Breast epithelium (tissue), 3 donors: ENCODE measurements around the gene CLN3.

Experiments
- POLR2A ChIP-seq: fragments of 450-650 bp; IDR thresholded peaks from one replicate; pipeline ENCODE4 v1.6.1; 2016; ENCODE audit warnings: antibody characterized with exemption, mild to moderate bottlenecking, moderate library complexity
- POLR2AphosphoS5 ChIP-seq, 3 donors: sonication (generic); formaldehyde crosslinking; IDR thresholded peaks; one replicate each; pipeline ENCODE4 v1.6.1; 2017; ENCODE audit warnings: antibody characterized with exemption in 3 of 3
- TF ChIP-seq, protein P1 (sequence below), 3 donors: fragments of 450-650 bp; IDR thresholded peaks; one replicate each; pipeline ENCODE4 v1.5.1; 2016 to 2017; ENCODE audit warnings: antibody characterized with exemption in 3 of 3, mild to moderate bottlenecking in 3 of 3, moderate library complexity in 3 of 3

DNA sequence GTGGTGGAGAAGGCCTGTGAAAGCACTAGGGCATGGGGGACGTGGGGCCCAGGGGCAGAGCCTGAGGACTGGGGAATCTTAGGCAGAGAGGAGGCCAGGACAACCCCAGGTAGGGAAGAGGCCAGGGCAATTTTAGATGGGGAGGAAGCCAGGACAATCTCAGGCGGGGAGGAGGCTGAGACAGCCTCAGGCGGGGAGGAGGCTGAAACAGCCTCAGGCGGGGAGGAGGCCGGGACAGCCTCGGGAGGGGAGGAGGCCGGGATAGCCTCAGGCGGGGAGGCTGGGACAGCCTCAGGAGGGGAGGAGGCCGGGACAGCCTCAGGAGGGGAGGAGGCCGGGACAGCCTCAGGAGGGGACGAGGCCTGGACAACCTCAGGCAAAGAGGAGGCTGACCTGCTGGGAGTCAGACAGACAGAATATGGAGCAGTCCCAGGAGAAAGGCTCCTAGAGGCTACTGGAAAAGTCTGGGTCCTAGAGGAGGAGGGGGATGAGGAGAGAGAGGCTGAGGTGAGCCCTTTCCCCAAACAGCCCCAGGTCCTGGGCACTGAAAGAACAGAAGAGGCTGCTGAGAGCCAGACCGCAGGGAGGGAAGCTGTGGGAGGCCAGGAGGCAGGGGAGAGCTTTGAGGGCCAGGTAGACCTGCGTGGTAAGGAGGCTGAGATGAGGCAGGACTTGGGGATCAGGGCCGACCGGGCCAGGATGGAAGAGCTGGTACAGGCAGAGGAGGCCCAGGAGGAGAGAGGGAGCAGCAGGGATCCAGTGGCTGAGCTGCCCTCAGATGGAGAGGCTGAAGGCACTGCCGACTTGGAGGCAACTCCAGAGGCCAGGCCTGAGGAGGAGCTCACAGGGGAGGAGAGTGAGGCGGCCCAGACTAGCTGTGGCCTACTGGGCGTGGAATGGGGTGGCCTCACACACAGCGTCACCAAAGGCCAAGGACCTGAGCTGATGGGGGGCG lies 4.2 kb upstream of the CLN3 start:
- TF ChIP-seq, protein P1, sequence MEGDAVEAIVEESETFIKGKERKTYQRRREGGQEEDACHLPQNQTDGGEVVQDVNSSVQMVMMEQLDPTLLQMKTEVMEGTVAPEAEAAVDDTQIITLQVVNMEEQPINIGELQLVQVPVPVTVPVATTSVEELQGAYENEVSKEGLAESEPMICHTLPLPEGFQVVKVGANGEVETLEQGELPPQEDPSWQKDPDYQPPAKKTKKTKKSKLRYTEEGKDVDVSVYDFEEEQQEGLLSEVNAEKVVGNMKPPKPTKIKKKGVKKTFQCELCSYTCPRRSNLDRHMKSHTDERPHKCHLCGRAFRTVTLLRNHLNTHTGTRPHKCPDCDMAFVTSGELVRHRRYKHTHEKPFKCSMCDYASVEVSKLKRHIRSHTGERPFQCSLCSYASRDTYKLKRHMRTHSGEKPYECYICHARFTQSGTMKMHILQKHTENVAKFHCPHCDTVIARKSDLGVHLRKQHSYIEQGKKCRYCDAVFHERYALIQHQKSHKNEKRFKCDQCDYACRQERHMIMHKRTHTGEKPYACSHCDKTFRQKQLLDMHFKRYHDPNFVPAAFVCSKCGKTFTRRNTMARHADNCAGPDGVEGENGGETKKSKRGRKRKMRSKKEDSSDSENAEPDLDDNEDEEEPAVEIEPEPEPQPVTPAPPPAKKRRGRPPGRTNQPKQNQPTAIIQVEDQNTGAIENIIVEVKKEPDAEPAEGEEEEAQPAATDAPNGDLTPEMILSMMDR (IDR thresholded peaks at IDR 0.05): no peak
- TF ChIP-seq POLR2AphosphoS5 (IDR thresholded peaks at IDR 0.05): no peak
- no peak for TF ChIP-seq POLR2A
